Keratinocyte (primary cell): Measurements from ENCODE around the gene LSG1. TPM values are rescaled to one million over a fixed set of nuclear protein-coding genes. Genes with fewer than 3 reads are reported as not detected.

ENCODE experiments used
- DNase-seq: peaks from one replicate; pipeline ENCODE4 v3.0.0-alpha.2; 2011; ENCODE audit warnings: low read depth, missing footprints, low spot score
- FAIRE-seq: peaks from 2 replicates; lab custom pipeline; 2011; peaks lifted over from hg19 to GRCh38; lab: Jason Lieb, UNC
- H2AFZ ChIP-seq: 2 replicates; pipeline ENCODE4 v1.6.0; 2012; ENCODE audit warnings: low read length, control low read depth, inconsistent platforms; ENCODE audit not compliant: control insufficient read depth
- H3K27ac ChIP-seq: 2 replicates; pipeline ENCODE4 v1.5.1; 2011; ENCODE audit warnings: low read length; ENCODE audit not compliant: control insufficient read depth, insufficient read depth
- H3K27me3 ChIP-seq: 3 replicates; pipeline ENCODE4 v1.6.0; 2011; ENCODE audit warnings: low read length; ENCODE audit not compliant: control insufficient read depth, insufficient read depth; ENCODE audit errors: extremely low read depth
- H3K36me3 ChIP-seq, 2 experiments: 2 replicates in 1 of 2; 3 replicates in 1 of 2; pipeline ENCODE4 v1.5.1; 2011; ENCODE audit warnings: low read length in 2 of 2, mild to moderate bottlenecking in 1 of 2; ENCODE audit not compliant: control insufficient read depth in 2 of 2, insufficient read depth in 2 of 2; ENCODE audit errors: extremely low read depth in 1 of 2
- H3K4me1 ChIP-seq: 3 replicates; pipeline ENCODE4 v1.5.1; 2011; ENCODE audit warnings: low read length; ENCODE audit not compliant: control insufficient read depth, insufficient read depth; ENCODE audit errors: extremely low read depth
- H3K4me2 ChIP-seq: 3 replicates; pipeline ENCODE4 v1.6.0; 2011; ENCODE audit warnings: low read depth, low read length; ENCODE audit not compliant: control insufficient read depth, insufficient read depth; ENCODE audit errors: extremely low read depth
- H3K4me3 ChIP-seq, 3 experiments: fragments of 200-600 bp in 1 of 3; sonication (generic) in 1 of 3; 2 replicates in 2 of 3; 3 replicates in 1 of 3; pipeline ENCODE4 v1.5.1; 2011 to 2016; ENCODE audit warnings: low read length in 3 of 3, mild to moderate bottlenecking in 3 of 3, control low read depth in 2 of 3, inconsistent platforms in 1 of 3, low read depth in 1 of 3, mixed read lengths in 1 of 3, mixed run types in 1 of 3, moderate library complexity in 1 of 3; ENCODE audit not compliant: control insufficient read depth in 2 of 3, insufficient read depth in 2 of 3; ENCODE audit errors: extremely low read depth in 1 of 3
- H3K79me2 ChIP-seq: 2 replicates; pipeline ENCODE4 v1.6.0; 2012; ENCODE audit warnings: low read length; ENCODE audit not compliant: control insufficient read depth, insufficient read depth
- H3K9ac ChIP-seq: 3 replicates; pipeline ENCODE4 v1.6.0; 2011; ENCODE audit warnings: low read length; ENCODE audit not compliant: control insufficient read depth, insufficient read depth; ENCODE audit errors: extremely low read depth
- H3K9me1 ChIP-seq: 3 replicates; pipeline ENCODE4 v1.6.0; 2011; ENCODE audit warnings: low read length; ENCODE audit not compliant: control insufficient read depth, insufficient read depth; ENCODE audit errors: extremely low read depth
- H3K9me3 ChIP-seq: 2 replicates; pipeline ENCODE4 v1.5.1; 2012; ENCODE audit warnings: low read depth, low read length; ENCODE audit not compliant: control insufficient read depth
- H4K20me1 ChIP-seq: 3 replicates; pipeline ENCODE4 v1.6.0; 2011; ENCODE audit warnings: low read length; ENCODE audit not compliant: control insufficient read depth, insufficient read depth; ENCODE audit errors: extremely low read depth
- CTCF ChIP-seq, 3 experiments: IDR thresholded peaks in 1 of 3; conservative IDR thresholded peaks in 1 of 3; optimal IDR thresholded peaks in 1 of 3; 2 replicates in 2 of 3; 3 replicates in 1 of 3; pipeline versions ENCODE3 to v1.5.1; 2011; ENCODE audit warnings: low read length in 3 of 3, mild to moderate bottlenecking in 3 of 3, moderate library complexity in 2 of 3, control low read depth in 1 of 3, inconsistent platforms in 1 of 3; ENCODE audit not compliant: insufficient read depth in 2 of 3; ENCODE audit errors: extremely low read depth in 1 of 3
- EZH2 ChIP-seq: IDR thresholded peaks from one replicate; pipeline ENCODE4 v1.6.1; 2012; ENCODE audit warnings: inconsistent platforms, mild to moderate bottlenecking, low read length, moderate library complexity
- dilution Hi-C: fragments of 300-500 bp; cut with MboI; formaldehyde crosslinking; loops from one replicate; pipeline ENCODE4 v1.7.0; 2020; ENCODE audit warnings: low sequenced_read_pairs; ENCODE audit not compliant: extremely low pct_ligation_motif_present
- polyA plus RNA-seq, 5 experiments: library from polyadenylated mRNA; depleted of rRNA in 3 of 5; stranded (reverse) in 3 of 5; stranded (forward) in 1 of 5; unstranded in 1 of 5; fragments of >200 nt; gene quantifications; 1 replicate in 1 of 5; 2 replicates in 3 of 5; 3 replicates in 1 of 5; pipeline versions ENCODE4 v1.2.1 to v1.2.3, GENCODE V29; 2011 to 2012; ENCODE audit warnings: missing spikeins in 2 of 5, low read depth in 1 of 5, low replicate concordance in 1 of 5

LSG1 gene
- polyA plus RNA-seq, 1 donor (not counting 4 experiments of a cell fraction or from before 2014, with no cell fraction given): 40.7 TPM

GRCh38 chr3:194702545-194702944, 30.6 kb upstream of the LSG1 start:
- H3K4me1 ChIP-seq: no peaks in the 10 kb centered on the region
- no peak overlapping the region for H3K27ac ChIP-seq
- no peaks in the 10 kb centered on the region for H3K9me3 ChIP-seq
- no peaks in the 10 kb centered on the region for H3K36me3 ChIP-seq
- dilution Hi-C loops: no loop called here
- H3K27me3 ChIP-seq: peaks cover 3% of the 10 kb centered on the region
- DNase-seq (no peak), FAIRE-seq (no peak)
- H3K4me2 ChIP-seq: no peak overlapping the region
- no peak for TF ChIP-seq EZH2
- TF ChIP-seq CTCF (optimal IDR thresholded peaks at IDR 0.05 in 1 of 3, IDR thresholded peaks at IDR 0.05 in 1 of 3, conservative IDR thresholded peaks at IDR 0.05 in 1 of 3; ENCODE audit: extremely low read depth in 1 of 3, insufficient read depth in 2 of 3, low read length in 3 of 3): no peak
- H3K4me3 ChIP-seq: no peak overlapping the region
- H4K20me1 ChIP-seq: no peaks in the 10 kb centered on the region
- no peaks in the 10 kb centered on the region for H3K79me2 ChIP-seq
- H2AFZ ChIP-seq: no peak overlapping the region
- no peak overlapping the region for H3K9ac ChIP-seq
- no peaks in the 10 kb centered on the region for H3K9me1 ChIP-seq

- TF ChIP-seq EZH2: no peak
- TF ChIP-seq CTCF (optimal IDR thresholded peaks at IDR 0.05 in 1 of 3, IDR thresholded peaks at IDR 0.05 in 1 of 3, conservative IDR thresholded peaks at IDR 0.05 in 1 of 3; ENCODE audit: extremely low read depth in 1 of 3, insufficient read depth in 2 of 3, low read length in 3 of 3): no peak
- no peak overlapping the region for H3K27ac ChIP-seq
- no peaks in the 10 kb centered on the region for H3K9me3 ChIP-seq
- DNase-seq: no peak
- no peaks in the 10 kb centered on the region for H3K79me2 ChIP-seq
- FAIRE-seq: no peak
- no peaks in the 10 kb centered on the region for H4K20me1 ChIP-seq
- dilution Hi-C loops: no loop called here
- H3K36me3 ChIP-seq: no peaks in the 10 kb centered on the region
- no peaks in the 10 kb centered on the region for H3K9me1 ChIP-seq
- no peak overlapping the region for H3K4me3 ChIP-seq
- H3K4me2 ChIP-seq: no peak overlapping the region
- H3K9ac ChIP-seq: no peak overlapping the region
- no peak overlapping the region for H2AFZ ChIP-seq
- H3K27me3 ChIP-seq: peaks cover 11% of the 10 kb centered on the region
- H3K4me1 ChIP-seq: no peaks in the 10 kb centered on the region
These were observed 24.7 kb upstream of the LSG1 start for GRCh38 chr3:194696702-194697101.
